Upper lobe of right lung (tissue), 1 donor: ENCODE data around the gene ATP11B. TPM values are rescaled to one million over a fixed set of nuclear protein-coding genes. Genes with fewer than 3 reads are reported as not detected.

ENCODE experiments used
- ATAC-seq: fragments of 200-7000 bp; cut with Tn5 transposase; one replicate; pipeline ENCODE4 v1.9.1; 2020; ENCODE audit warnings: mild to moderate bottlenecking, moderate library complexity
- DNase-seq: peaks from one replicate; pipeline ENCODE4 v3.0.0-alpha.2; 2020
- H3K27ac ChIP-seq: fragments of 200-600 bp; one replicate; pipeline ENCODE4 v1.8.0; 2022
- H3K27me3 ChIP-seq: fragments of 200-600 bp; one replicate; pipeline ENCODE4 v1.8.0; 2022; ENCODE audit warnings: mild to moderate bottlenecking
- H3K36me3 ChIP-seq: fragments of 200-600 bp; one replicate; pipeline ENCODE4 v1.8.0; 2022
- H3K4me1 ChIP-seq: fragments of 200-600 bp; one replicate; pipeline ENCODE4 v1.8.0; 2022
- H3K4me3 ChIP-seq: fragments of 200-600 bp; one replicate; pipeline ENCODE4 v1.8.0; 2022; ENCODE audit warnings: mild to moderate bottlenecking
- H3K9me3 ChIP-seq: fragments of 200-600 bp; one replicate; pipeline ENCODE4 v1.8.0; 2022
- intact Hi-C: fragments of 100-400 bp; cut with DNase I; formaldehyde crosslinking; loops from one replicate; pipeline ENCODE4 v1.11.0; 2022
- total RNA-seq: library from RNA; stranded (reverse); fragmentation: NEBNext Ultra II Directional; extraction: Animal tissue kit (Norgen Biotek cat#: 25700); gene quantifications from one replicate; pipeline ENCODE4 v1.2.1, GENCODE V29; 2021
- TF ChIP-seq, protein P1 (sequence below): fragments of 200-600 bp; IDR thresholded peaks from one replicate; pipeline ENCODE4 v1.8.0; 2022; ENCODE audit warnings: antibody characterized with exemption
- donor health status: DM: no; HTN: yes; CAD: no; lungs with severe emphysema.

The ATP11B gene
- total RNA-seq, 1 donor from 2014 or later: 70.7 TPM

DNA sequence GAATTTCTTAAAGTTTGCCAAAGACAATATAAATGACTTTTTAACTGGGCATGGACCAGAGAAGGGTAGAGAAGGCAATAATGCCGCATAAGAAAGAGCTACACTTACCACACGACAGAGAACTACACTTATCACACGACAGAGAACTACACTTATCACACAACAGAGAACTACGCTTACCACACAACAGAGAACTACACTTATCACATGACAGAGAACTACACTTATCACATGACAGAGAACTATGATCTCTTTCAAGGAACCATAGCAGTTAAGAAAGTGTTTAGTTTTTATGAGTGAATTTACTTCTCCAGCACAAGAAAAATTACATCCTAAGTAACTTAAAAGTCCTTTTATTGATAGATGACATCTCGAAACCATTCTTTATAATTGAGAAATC, 155.0 kb downstream of the ATP11B start:
- H3K4me3 ChIP-seq: no peak overlapping the region
- H3K9me3 ChIP-seq: no peaks in the 10 kb centered on the region
- H3K27me3 ChIP-seq: no peaks in the 10 kb centered on the region
- no peak overlapping the region for H3K27ac ChIP-seq
- TF ChIP-seq, protein P1, sequence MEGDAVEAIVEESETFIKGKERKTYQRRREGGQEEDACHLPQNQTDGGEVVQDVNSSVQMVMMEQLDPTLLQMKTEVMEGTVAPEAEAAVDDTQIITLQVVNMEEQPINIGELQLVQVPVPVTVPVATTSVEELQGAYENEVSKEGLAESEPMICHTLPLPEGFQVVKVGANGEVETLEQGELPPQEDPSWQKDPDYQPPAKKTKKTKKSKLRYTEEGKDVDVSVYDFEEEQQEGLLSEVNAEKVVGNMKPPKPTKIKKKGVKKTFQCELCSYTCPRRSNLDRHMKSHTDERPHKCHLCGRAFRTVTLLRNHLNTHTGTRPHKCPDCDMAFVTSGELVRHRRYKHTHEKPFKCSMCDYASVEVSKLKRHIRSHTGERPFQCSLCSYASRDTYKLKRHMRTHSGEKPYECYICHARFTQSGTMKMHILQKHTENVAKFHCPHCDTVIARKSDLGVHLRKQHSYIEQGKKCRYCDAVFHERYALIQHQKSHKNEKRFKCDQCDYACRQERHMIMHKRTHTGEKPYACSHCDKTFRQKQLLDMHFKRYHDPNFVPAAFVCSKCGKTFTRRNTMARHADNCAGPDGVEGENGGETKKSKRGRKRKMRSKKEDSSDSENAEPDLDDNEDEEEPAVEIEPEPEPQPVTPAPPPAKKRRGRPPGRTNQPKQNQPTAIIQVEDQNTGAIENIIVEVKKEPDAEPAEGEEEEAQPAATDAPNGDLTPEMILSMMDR: no peak
- intact Hi-C loops: no loop called here
- ATAC-seq (peak; percentile 48), DNase-seq (no peak)
- H3K36me3 ChIP-seq: peaks cover 36% of the 10 kb centered on the region
- H3K4me1 ChIP-seq: no peaks in the 10 kb centered on the region

DNA sequence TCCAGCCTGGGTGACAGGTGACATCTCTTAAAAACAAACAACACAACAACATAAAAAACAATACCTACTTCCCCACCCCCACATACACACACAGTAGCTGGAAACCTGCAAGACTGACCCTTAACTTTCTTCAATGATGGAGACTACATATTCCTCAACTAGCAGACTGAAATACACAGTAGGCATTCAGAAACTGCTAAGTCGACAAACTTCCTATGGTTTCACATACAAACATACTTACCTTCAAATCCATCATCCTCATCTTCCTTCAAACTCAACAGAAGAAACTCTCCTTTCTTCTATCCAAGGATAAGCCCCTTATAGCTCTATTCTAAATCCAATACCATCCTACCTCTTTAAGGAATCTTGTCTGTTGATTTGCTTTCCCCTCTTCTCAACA, 156.4 kb downstream of the ATP11B start:
- ATAC-seq: no peak

DNA sequence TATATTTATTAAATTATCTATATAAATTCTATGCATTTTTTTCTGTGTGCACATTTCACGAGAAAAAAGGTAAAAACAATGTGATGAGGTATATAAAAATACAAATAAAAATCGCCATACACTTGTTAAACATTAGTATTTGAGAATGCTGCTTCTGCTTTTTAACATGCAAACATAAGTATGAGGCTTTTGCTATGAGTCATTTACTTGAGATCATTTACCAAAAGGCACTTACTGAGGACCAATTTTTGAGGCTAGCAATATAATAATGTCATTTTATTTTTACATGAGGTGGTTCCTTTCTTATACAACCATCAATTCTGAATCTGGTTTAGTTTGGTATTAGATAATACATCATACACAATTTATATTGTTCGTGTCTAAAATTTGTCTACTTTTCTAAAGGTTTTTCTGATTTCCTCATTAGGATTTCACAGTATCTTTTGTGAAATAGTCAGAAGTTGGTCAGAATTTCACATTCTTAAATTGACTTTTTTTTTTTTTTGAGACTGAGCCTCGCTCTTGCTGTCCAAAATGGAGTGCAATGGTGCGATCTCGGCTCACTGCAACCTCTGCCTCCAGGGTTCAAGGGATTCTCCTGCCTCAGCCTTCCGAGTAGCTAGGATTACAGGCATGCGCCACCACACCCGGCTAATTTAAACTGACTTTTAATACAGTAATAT, 161.4 kb downstream of the ATP11B start:
- Histone ChIP-seq H3K9me3 (no peaks in the 10 kb centered on the region), H3K36me3 (peaks cover 17% of the 10 kb centered on the region), H3K27me3 (no peaks in the 10 kb centered on the region), H3K4me3 (no peak overlapping the region), H3K27ac (no peak overlapping the region), H3K4me1 (no peaks in the 10 kb centered on the region)
- ATAC-seq (no peak), DNase-seq (no peak)
- TF ChIP-seq, protein P1: no peak
- intact Hi-C loops: no loop called here

More for the DNA sequence above, 156.4 kb downstream of the ATP11B start:
- Histone ChIP-seq H3K9me3 (no peaks in the 10 kb centered on the region), H3K27me3 (no peaks in the 10 kb centered on the region), H3K4me3 (no peak overlapping the region), H3K36me3 (peaks cover 26% of the 10 kb centered on the region), H3K4me1 (no peaks in the 10 kb centered on the region), H3K27ac (no peak overlapping the region)
- no peak for DNase-seq
- intact Hi-C loops: no loop called here
- TF ChIP-seq, protein P1: no peak

DNA sequence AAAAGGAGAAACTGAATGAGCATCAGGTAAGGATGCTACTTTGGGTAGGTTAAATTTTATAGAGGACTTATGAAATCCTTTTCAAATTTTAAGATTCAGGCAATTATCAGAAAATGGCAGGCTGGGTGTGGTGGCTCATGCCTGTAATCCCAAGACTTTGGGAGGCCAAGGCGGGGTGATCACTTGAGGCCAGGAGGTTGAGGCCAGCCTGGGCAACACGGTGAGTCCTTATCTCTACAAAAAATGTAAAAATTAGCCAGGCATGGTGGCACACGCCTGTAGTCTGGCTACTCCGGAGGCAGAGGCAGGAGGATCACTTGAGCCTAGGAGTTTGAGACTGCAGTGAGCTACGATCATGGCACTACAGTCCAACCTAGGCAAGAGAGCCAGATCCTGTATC, 163.9 kb downstream of the ATP11B start:
- Histone ChIP-seq H3K4me3 (no peak overlapping the region), H3K27ac (no peak overlapping the region), H3K27me3 (no peaks in the 10 kb centered on the region), H3K9me3 (no peaks in the 10 kb centered on the region), H3K4me1 (no peaks in the 10 kb centered on the region), H3K36me3 (peaks cover 28% of the 10 kb centered on the region)
- DNase-seq (no peak), ATAC-seq (no peak)
- TF ChIP-seq, protein P1: no peak
- intact Hi-C loops: no loop called here

DNA sequence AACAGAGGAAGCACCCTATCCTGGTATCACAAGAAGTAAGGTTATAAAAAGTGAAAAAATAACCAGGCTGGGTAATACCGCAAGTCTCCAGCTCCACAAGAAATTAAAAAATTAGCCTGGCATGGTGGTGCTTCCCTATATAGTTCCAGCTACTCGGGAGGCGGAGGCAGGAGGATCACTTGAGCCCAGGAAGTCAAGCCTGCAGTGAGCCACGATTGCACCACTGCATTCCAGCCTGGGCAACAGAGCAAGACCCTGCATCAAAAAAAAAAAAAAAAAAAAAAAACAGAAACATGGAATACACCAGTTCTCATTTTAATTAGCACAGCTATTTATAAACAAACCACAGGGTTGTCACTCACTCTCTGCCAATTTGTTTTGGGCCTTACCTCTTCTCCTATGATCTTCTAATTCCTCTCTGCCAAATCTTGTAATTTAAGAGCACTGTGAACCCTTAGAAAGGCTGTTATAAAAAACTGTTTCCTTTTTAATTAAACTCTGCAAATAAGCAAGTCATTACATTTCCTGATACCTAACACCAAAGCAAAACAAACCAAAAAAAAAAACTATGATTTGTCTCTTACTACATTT, 164.5 kb downstream of the ATP11B start:
- DNase-seq (no peak), ATAC-seq (no peak)
- TF ChIP-seq, protein P1: no peak
- no peaks in the 10 kb centered on the region for H3K9me3 ChIP-seq
- H3K4me1 ChIP-seq: peaks cover 4% of the 10 kb centered on the region
- H3K27me3 ChIP-seq: no peaks in the 10 kb centered on the region
- intact Hi-C loops: no loop called here
- no peak overlapping the region for H3K27ac ChIP-seq
- peaks cover 32% of the 10 kb centered on the region for H3K36me3 ChIP-seq
- H3K4me3 ChIP-seq: no peak overlapping the region
